Measurements from ENCODE around the gene THAP11.

DNA sequence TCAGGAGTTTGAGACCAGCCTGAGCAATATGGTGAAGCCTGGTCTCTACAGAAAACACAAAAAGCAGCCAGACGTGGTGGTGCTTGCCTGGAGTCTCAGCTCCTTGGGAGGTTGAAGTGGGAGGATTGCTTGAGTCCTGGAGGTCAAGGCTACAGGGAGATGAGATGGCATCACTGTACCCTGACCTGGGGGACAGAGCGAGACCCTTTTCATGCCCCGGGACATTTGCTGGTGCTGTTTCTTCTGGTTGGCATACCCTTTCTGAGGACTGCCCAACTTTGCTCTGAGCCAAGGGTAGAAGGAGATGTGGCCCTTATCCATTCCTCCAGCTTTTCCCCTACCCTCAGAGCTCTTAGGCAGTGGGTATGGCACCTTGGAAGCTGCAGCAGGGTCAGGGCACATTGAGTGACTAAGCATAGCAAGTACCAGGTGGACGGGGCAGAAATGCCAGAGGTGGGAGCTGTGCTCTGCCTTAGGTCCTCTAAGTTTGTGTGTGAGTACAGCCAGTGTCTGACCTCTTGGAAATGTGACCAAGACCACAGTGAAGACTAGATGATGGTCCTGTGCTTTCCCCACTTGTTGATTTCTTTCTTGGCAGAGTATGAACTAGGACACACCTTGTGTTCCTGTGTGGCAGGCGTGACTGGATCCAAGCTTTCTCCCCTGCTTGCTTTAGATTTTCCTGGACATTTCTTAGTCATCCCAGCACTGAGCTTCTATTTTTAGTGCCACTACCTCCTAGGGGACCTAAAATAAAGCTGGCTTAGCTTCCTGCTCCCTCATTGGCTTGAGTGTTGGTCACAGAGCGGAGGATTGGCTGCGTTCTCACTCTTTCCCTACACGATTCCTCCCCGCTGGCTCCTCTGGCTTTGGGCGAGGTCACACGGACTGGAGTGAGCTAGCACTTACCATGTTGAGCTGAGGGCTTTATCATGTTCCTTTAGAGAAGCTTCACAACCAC, 20.8 kb downstream of the THAP11 start:
- TF ChIP-seq, protein P1, sequence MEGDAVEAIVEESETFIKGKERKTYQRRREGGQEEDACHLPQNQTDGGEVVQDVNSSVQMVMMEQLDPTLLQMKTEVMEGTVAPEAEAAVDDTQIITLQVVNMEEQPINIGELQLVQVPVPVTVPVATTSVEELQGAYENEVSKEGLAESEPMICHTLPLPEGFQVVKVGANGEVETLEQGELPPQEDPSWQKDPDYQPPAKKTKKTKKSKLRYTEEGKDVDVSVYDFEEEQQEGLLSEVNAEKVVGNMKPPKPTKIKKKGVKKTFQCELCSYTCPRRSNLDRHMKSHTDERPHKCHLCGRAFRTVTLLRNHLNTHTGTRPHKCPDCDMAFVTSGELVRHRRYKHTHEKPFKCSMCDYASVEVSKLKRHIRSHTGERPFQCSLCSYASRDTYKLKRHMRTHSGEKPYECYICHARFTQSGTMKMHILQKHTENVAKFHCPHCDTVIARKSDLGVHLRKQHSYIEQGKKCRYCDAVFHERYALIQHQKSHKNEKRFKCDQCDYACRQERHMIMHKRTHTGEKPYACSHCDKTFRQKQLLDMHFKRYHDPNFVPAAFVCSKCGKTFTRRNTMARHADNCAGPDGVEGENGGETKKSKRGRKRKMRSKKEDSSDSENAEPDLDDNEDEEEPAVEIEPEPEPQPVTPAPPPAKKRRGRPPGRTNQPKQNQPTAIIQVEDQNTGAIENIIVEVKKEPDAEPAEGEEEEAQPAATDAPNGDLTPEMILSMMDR (conservative IDR thresholded peaks at IDR 0.05 in 1 of 2, IDR thresholded peaks at IDR 0.05 in 1 of 2; ENCODE audit: extremely low read depth in 1 of 2, insufficient read depth in 1 of 2, low read depth in 1 of 2, low read length in 2 of 2): no peak
- TF ChIP-seq EZH2 (IDR thresholded peaks at IDR 0.05; ENCODE audit: borderline replicate concordance, low read length): no peak

Data from mammary epithelial cell (primary cell).